Activated CD4-positive, alpha-beta T cell treated with anti-CD3 and anti-CD28 coated beads, Interleukin-2, Interleukin-4, amounts not matched to agents 100 ng/mL and 50 ng/mL, durations not matched to agents 16 hours and 8 hours (primary cell): ENCODE measurements around the gene NOL3.
A peak's percentile ranks its signal among the peaks of the same experiment; 100 is the strongest.

Source experiments
- DNase-seq: peaks from one replicate; pipeline ENCODE4 v3.0.0-alpha.2; 2020; ENCODE audit warnings: low spot score

The NOL3 gene

GRCh38 chr16:67190041-67190440 is 19.7 kb downstream of the NOL3 start, which contains the start of gene EXOC3L1:
EXOC3L1 (minus strand) TSS chr16:67190136; CDS start chr16:67189676, 460 bp downstream.
- DNase-seq = no peak

GRCh38 chr16:67190448-67191399 is 20.4 kb downstream of the NOL3 start:
- no peak for DNase-seq

- no peak for DNase-seq
Measured at GRCh38 chr16:67191411-67191994, 21.2 kb downstream of the NOL3 start.

GRCh38 chr16:67191995-67192681 is 21.8 kb downstream of the NOL3 start, which contains the start of gene E2F4:
E2F4 (plus strand) TSS chr16:67192155; CDS start chr16:67192228, 73 bp downstream.
- DNase-seq = peak; percentile 93

- no peak for DNase-seq
Measured at GRCh38 chr16:67192781-67193361, 22.5 kb downstream of the NOL3 start.

- no peak for DNase-seq
Measured at GRCh38 chr16:67193536-67193935, 23.2 kb downstream of the NOL3 start.

GRCh38 chr16:67194260-67194659 is 23.9 kb downstream of the NOL3 start:
- DNase-seq = no peak

- DNase-seq = no peak
Measured at GRCh38 chr16:67195676-67196075, 25.3 kb downstream of the NOL3 start.

- DNase-seq = no peak
Measured at GRCh38 chr16:67196881-67197280, 26.5 kb downstream of the NOL3 start.

GRCh38 chr16:67197704-67198103 is 27.4 kb downstream of the NOL3 start:
- no peak for DNase-seq

- DNase-seq = no peak
Measured at GRCh38 chr16:67198238-67198734, 27.9 kb downstream of the NOL3 start.

GRCh38 chr16:67199011-67199807 is 28.9 kb downstream of the NOL3 start, which contains the start of gene ELMO3:
ELMO3 (plus strand) TSS chr16:67199131; CDS start chr16:67199327, 196 bp downstream.
- DNase-seq = no peak

GRCh38 chr16:67199808-67200198 is 29.5 kb downstream of the NOL3 start:
- DNase-seq = no peak

- no peak for DNase-seq
Measured at GRCh38 chr16:67200491-67200890, 30.2 kb downstream of the NOL3 start.

- no peak for DNase-seq
Measured at GRCh38 chr16:67201411-67202345, 31.3 kb downstream of the NOL3 start.

- DNase-seq = no peak
Measured at GRCh38 chr16:67202426-67202825, 32.1 kb downstream of the NOL3 start.

- no peak for DNase-seq
Measured at GRCh38 chr16:67202956-67203493, 32.7 kb downstream of the NOL3 start.

- no peak for DNase-seq
Measured at GRCh38 chr16:67204076-67204475, 33.7 kb downstream of the NOL3 start.

GRCh38 chr16:67206129-67206837 is 35.9 kb downstream of the NOL3 start:
- no peak for DNase-seq
